GM23248 (cell line): Measurements from ENCODE around the gene SERBP1.

Source experiments
- EZH2 ChIP-seq: fragments of 200-600 bp; sonication (generic); IDR thresholded peaks from 2 replicates; pipeline ENCODE4 v1.6.1; 2018; ENCODE audit warnings: antibody characterized with exemption, mild to moderate bottlenecking; ENCODE audit not compliant: insufficient read depth, poor library complexity, severe bottlenecking
- EZH2phosphoT487 ChIP-seq: fragments of 200-600 bp; sonication (generic); IDR thresholded peaks from 2 replicates; pipeline ENCODE4 v1.6.1; 2018; ENCODE audit warnings: antibody characterized with exemption, moderate library complexity, mild to moderate bottlenecking, low read depth; ENCODE audit not compliant: insufficient read depth

GRCh38 chr1:67433837-67434236 lies 3.6 kb upstream of the SERBP1 start:
- TF ChIP-seq EZH2, result no peak
- TF ChIP-seq EZH2phosphoT487, result no peak
